HG02981 (cell line): ENCODE data around the gene DCBLD2.
"Not testable (repeated sequence)": the region's sequence is repeated elsewhere in the genome, so short reads cannot be mapped to it uniquely, and the experiment has no call there.

ENCODE experiments used
- ATAC-seq: cut with Tn5 transposase; IDR thresholded peaks from one replicate; pipeline ENCODE4 v1.9.1; 2021; ENCODE audit warnings: mild to moderate bottlenecking, moderate library complexity; ENCODE audit not compliant: unreplicated experiment

The DCBLD2 gene

DNA sequence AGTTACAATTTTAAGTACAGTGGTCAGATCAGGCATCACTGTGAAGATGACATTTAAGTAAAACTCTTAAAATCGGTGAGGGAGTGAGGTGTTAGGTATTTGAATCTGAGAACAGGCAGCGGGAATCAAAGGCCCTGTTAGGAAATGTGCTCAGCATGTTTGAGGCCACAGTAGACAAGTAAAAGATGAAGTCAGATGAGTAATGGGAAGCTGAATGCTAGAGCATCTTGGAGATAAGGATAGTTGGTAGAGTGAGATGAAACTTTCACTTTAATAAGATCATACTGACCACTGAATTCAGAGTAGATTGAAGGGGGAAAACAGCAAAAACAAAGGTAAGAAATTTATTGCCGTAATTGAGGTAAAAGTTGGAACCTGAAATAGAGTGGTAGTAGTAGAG, 61.6 kb downstream of the DCBLD2 start:
- ATAC-seq: no peak

DNA sequence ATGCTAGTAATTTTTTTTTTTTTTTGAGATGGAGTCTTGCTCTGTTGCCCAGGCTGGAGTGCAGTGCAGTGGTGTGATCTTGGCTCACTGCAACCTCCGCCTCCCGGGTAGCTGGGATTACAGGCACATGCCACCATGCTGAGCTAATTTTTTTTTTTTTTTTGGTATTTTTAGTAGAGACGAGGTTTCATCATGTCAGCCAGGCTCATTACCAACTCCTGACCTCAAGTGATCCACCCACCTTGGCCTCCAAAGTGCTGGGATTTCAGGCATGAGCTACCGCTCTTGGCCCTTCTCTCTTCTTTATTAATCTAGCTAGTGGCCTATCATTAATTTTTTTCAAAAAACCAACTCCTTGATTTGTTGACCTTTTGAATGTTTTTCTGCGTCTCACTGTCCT, 70.4 kb downstream of the DCBLD2 start:
- ATAC-seq: not testable (repeated sequence)

DNA sequence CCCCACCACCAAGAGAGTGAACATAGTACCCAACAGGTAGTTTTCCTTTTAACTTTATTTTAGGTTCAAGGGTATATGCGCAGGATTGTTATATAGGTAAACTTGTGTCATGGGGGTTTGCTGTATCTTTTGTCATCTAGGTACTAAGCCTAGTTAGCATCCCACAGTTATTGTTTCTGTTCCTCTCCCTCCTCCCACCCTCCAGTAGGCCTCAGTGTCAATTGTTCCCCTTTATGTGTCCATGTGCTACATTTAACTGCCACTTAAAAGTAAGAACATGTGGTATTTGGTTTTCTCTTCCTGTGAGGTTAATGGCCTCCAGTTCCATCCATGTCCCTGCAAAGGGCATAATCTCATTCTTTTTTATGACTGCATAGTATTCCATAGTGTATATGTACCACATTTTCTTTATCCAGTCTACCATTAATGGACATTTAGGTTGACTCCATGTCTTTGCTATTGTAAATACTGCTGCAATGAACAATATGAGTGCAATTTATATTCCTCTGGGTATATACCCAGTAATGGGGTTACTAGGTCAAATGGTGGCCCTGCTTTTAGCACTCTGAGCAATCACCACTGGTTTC, 72.2 kb downstream of the DCBLD2 start:
- no peak for ATAC-seq

DNA sequence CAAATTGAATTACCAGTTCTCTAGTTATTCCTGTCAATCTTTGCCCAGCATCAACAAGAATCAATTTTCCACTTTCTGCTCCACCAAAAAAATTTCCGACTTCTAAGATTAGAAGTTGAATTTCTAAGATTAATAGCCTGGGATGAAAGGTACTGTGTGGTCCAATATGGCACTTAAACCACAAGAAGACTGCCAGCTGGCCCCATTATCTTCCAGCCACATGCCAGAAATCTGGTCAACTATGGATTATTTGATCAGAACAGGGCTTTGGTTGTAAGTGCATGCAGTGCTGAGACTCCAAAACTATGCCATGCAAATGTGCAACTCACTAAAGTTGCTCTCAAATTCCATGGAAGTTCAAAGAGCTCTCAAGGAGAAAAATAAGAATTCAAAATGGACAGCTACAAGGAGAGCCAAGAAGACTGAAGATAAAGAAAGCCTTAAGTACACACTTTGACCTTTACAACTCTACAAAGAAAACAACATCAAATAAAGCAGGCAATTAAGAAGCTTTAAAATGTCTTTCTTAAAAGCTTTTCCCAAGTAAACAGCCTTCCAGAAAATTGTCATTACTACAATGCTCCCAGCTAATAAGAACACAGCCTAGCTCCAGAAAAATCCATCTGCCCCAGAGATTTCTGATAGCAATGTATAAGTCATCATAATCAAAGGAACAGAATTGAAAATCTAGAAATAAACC, 74.1 kb downstream of the DCBLD2 start:
- ATAC-seq: no peak

DNA sequence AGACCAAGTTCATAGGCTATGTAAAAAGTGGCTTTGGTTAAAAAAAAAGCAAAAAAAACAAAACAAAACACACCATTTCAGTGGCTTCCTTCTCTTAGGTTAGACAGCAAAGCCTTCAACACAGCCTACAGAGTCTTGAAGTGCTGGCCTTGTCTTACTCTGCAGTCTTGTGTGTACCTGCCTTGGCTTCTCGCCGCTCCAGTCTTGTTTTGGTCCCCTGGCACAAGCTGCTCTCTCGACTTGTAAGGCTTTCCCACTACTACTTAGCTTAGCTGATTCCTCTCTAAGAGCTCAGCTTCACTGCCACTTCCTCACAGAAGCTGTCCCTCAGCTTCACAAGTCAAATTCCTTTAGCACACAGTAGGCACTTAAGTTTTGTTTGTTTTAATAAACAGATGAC, 75.4 kb downstream of the DCBLD2 start:
- ATAC-seq: no peak

DNA sequence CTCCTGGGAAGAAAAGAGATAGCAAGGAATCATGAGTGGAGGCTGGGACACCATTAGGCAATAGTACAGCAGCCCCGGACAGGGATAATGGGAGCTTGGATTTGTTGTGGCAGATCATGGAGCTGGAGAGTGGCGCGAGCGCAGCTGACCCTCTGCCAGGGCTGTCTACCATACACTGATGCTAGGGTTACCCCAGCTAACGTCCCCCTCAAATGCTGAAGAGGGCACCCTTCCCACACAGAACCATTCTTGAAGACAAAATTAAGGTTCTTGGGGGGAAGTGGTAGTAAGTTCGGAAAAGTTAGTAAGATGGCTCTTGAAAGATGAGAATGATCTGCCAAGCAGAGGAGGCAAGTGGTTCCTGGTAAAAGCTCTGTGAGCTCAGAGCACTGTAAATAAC, 77.2 kb downstream of the DCBLD2 start:
- ATAC-seq: no peak

DNA sequence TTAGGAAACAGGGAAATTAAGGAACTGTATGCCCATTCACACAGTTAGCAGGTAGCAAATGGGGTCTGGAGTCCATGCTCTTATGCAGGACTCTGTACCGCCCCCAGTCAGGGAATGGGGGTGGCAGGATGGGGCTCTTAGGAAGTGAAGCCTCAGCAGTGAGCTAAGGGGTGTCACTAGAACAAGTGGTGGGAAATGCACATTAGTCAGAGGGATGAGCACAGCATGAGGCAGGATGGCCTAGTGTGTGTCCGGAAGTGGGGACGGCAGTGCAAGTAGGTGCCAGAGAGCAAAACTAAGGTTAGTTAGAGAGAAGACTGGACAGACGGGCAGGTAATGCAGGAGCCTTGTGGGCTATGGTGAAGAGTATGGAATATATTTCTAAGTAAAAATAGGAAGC, 77.7 kb downstream of the DCBLD2 start:
- ATAC-seq: no peak

DNA sequence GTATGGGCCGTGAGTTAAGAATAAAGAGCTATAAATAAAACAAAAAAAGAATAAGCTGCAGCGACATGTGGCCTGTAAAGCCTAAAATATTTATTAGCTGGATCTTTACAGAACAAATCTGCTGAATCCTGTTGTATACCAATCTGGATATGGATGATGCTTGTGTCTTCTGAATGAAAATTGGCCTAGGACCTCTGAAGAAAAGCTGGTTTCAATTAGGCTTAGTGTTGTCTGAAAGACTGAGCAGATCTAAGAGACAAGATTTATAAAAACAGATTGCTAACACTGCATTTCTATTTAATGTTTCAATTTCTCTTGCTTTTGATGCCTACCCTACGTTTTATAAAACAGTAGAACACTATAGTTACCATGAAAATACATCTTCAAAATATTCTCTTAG, 80.4 kb downstream of the DCBLD2 start:
- ATAC-seq: no peak

DNA sequence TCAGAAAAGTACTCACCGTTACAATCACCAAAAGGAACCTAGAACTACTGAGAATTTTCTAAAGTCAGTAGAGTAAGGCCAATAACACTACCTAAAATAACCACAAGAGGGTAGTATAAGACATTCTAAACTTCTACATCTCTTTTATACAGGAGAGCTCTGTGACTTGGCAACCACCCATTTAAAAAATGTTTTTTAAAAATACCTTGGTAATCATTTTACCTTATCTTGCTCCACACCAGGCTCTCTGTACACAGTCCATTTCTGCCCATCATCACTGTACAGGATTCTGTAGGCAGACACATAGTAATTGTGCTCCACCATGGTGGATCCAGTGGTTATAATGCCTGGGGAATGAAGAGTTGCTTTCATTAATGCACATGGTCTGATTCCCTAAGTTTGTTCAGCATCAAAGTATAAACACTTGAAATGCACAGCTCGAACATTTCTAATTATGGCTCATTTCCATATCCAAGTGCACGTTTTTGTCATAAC, 83.9 kb downstream of the DCBLD2 start:
- ATAC-seq: peak; percentile 81

DNA sequence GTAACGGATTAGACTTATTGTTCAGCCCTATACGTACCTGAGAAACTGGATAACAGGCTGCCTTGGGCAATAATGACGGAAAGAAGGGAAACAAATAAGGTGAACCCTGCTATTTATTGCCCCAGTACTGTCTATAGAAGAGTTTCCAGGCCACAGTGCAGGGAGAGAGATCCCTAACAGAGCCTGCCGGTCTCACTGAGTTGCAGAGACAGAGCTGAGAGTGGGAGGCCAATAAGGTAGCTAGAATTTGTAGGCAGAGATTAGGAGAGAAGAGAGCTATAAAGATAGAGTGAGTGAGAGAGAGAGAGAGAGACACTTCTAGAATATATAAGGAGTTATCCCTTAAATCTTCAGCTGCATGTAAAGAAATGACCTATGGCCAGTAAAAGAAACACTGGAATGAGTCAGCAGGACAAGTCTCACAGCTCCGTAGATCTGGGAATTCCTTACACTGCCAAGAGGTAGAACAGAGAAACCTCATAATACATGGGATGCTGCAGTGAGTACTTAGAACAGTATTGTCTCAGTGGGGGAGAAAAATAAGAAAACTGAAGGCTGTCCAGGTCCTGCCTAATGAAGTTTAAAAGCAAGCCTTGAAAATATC, 86.6 kb downstream of the DCBLD2 start:
- no peak for ATAC-seq

DNA sequence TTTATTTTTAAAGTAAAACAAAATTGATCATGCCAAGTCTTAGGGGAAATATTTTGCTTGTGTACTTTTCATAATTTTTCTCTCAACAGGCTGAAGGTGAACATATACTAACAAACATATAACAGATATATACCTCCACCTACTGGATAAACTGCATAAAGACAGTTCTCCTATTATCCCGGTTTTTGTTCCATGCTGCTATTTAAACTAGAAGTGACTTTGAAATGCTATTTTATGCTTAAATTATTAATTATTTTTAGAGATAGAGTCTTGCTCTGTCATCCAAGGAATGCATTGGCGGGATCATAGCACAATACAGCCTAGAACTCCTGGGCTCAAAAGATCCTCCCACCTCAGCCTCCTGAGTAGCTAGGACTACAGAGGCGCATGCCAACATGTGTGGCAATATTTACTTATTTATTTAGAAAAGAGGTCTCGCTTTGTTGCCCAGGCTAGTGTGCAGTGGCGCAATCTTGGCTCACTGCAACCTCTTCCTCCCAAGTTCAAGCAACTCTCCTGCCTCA, 88.6 kb downstream of the DCBLD2 start:
- peak; percentile 54 for ATAC-seq

DNA sequence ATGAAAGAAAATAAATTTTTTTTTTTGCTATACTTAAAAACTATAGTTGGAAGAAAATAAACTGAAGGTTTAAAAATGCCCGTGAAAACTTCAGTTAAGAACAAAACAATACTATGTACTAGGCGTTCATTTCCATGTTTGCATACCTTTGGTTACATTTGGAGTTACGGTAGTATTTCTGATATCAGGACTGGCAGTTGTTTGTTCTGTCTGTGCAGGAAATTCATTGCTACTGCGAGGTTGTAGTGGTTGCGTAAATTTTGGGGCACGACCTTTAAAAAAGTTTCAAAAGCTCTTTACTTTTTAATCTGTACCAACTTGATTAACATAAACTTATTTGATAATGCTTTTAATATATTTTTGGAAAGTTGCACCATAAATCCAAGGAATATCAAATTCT, 90.4 kb downstream of the DCBLD2 start:
- no peak for ATAC-seq

DNA sequence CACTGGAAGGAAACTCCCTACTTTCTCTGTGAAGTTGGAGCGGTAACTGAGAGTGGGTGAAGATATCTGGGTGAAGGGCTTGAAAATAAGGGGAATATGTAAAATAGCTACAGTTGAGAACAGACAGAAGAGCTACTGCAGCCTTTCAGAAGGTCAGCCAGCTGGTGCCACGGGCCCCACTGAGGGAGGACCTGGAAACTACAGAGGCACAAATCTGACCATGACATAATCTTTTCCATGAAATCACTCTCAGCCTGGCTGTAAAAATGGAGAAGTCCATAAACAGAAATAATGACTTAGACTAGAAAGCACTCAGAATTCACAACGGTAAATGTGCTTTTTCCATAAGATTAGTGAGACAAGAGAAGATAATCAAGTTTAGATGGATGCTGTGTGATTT, 91.9 kb downstream of the DCBLD2 start:
- ATAC-seq: no peak

DNA sequence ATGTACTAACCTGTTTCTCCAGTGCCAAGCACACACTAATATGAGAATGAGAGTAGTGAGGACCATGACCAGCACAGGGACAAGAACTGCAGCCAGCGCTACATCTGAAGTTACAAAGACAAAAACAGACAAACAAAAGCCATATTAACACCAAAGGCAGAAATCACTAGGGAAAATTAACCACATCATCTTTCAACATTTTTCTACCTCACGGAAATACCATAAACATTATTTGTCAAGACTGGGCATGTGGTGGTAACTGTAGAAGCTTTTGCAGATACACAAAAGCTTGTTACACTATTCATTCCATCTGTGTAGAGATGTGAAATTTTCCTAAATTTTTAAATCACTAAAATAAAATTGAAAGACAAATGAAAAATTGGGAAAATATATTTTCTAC, 93.4 kb downstream of the DCBLD2 start:
- no peak for ATAC-seq

DNA sequence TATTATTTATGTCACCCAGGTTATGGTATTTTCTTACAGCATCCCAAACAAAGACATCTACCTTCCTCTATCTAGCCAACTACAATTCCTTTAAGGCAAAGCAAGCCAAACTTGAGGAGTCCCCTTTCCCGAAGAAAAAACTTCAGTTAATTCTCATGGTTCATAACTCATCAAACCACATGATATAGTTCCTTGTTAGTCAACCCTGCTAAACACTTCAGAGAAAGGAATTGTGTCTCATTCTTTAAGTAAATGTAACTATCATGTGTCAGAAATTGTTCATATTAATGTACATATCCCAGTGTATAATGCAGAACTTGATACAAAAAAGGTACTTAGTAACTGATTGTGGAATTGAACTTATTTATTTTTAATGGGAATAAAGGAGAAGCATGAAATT, 93.9 kb downstream of the DCBLD2 start:
- ATAC-seq: no peak

DNA sequence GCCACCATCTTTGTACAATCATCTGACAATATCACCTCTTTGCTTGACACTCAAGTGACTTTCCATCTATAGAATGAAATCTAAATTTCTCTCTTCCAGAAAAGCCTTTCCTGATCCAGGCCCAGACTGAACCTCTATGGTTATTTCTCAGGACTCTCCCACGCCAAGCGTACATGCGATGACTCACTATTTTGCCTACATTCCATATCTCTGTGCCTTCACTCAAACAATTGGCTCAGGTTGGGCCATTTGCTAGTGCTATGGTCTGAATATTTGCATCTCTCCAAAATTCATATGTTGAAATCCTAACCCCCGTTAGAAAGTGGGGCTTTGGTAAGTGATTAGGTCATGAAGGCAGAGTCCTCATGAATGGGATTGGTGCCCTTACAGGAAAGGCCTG, 94.5 kb downstream of the DCBLD2 start:
- no peak for ATAC-seq

DNA sequence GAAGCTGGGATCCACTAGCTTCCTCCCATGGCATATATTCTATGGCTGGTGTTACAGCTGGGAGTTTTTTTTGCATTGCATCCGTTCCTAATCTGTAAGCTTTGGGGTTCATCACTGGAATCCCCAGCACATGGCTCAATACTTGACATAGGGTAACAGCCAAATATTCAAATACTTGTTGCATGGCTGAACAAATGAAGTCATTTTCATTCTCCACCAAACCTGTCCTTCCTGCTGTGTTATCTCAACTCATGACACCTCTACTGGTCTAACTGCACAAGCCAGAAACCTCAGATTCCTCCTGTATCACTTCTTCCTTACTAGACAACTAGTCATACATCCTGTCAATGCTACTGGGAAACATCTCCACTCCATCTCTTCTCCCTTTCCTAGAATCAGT, 95.0 kb downstream of the DCBLD2 start:
- no peak for ATAC-seq

DNA sequence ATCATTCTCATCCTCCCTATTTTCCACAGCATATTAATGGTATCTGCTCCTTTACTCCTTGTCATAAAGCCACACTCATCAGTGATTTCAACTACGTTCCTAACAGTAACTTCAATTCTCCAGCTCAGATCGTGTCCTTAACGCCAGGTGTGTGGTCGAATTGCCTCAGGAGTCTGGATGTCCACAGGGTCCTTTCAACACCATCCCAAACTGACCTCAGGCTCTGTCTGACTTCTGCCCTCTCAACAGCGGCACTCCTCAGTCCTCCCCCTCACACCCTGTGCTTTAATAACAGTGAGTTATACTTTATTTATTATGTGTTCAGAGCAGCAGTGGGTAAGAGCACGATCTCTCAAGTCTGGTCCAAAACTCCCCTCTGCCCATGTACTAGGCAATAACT, 95.9 kb downstream of the DCBLD2 start:
- ATAC-seq: no peak

DNA sequence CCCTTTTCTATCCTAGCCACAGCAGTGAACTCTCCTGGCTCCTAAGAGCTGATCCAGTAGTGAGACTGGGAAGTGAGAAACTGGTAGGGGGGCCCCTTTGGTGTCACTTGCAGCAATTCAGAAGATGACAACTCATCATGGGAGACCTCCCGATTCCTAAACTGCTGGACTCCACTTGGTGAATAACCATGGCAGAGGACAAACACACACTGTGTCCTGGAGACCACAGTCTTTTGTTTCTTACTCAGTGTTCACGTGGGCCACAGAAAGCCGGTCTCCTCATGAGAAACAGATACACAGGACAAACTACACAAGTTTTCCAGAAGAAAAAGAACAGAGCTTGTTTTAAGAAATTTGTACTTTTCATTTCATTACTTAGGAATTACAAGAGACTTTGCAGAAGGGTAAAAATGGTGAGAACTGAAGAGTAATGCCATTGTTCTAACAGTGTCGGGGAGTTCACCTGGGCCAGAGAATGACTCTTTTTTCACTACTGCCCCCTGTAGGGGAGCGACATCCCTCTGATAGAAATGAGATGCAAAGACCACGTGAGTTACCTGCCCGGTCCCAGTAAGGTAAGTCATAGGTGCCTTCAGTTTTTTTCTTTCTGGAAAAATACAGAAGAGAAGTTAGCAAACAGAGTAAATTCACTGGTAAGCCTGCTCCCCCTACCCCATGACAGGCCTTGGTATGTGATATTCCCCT, 100.3 kb downstream of the DCBLD2 start:
- ATAC-seq: no peak

DNA sequence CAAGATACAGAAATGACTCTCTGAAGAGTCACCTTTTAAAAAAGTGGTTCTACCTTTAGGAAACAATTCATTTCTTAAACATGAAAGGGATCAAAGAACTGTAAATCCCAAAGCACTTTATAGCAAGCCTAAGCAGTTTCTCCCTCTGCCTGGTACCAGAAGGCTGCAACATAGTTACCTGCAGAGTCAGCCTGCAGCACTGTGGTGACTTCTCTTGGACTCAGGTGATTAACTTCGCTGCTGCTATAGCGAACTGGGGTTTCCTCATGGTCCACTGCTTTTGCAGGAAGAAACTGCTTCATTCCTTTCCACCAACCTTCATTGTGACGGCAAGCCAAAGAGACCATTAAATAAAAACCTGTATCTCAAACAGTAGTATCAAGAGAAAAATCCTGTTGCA, 101.1 kb downstream of the DCBLD2 start:
- no peak for ATAC-seq

DNA sequence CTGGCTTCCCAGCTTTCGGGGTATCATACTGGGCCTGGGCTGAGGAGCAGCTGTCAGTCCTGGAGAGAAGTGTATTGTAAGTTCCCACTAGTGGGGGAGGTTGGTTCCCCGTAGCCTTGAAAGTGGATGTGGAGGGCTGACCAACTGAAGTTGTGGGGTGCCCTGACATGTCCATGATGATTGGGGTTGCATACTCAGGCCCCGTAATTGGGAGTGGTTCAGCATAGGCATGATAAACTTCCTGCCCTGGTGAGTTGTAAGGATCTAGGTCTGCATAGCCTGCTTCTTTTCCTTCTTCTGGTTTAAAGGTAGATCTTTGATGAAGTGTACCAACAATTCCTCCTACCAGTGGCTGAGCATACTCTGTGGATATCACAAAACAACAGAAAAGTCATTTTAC, 102.0 kb downstream of the DCBLD2 start:
- no peak for ATAC-seq

DNA sequence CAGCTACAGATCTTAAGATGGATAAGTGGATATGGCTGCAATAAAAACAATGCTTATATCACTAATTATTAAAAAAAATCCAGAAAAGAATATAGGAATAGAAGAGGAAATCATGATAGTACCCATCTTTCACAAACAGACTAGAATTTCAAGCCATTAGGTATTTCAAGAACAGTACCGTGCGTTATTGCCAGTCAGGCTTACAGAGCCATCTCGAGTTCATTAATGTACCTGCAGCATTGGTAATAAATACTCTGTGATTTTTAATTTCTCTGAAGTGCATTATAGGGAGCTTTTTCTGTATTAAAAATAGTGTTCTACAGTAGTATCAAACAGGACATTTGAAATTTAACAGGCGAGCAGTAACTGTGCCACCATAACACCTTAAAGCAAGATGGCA, 102.7 kb downstream of the DCBLD2 start:
- no peak for ATAC-seq
